GM12878 (cell line): Measurements from ENCODE around the gene HEPACAM2. TPM values are rescaled to one million over a fixed set of nuclear protein-coding genes. Genes with fewer than 3 reads are reported as not detected.
A peak's percentile ranks its signal among the peaks of the same experiment; 100 is the strongest.

Source experiments
- ATAC-seq: fragments of 200-7000 bp; cut with Tn5 transposase; 3 replicates; pipeline ENCODE4 v1.9.1; 2020; ENCODE audit warnings: mild to moderate bottlenecking, moderate library complexity
- BruUV-seq: library from RNA; stranded (reverse); fragments of 400-500 nt; replicated peaks from 2 replicates; lab custom pipeline; 2021; lab: Mats Ljungman, UMichigan
- CTCF ChIA-PET: fragments of 300-600 bp; sonication (Branson Sonifier 250); formaldehyde crosslinking; extraction: SDS; loops from one replicate; lab custom pipeline; 2021; ENCODE audit warnings: inconsistent platforms; lab: Yijun Ruan, JAX
- POLR2A ChIA-PET: fragments of 350-600 bp; formaldehyde crosslinking; extraction: SDS; loops from one replicate; lab custom pipeline; 2021; ENCODE audit warnings: inconsistent platforms; lab: Charles Lee
- RAD21 ChIA-PET: fragments of 300-600 bp; sonication (Branson Sonifier 250); formaldehyde crosslinking; loops from one replicate; lab custom pipeline; 2023; ENCODE audit warnings: antibody characterized with exemption; ENCODE audit not compliant: unreplicated experiment; lab: Charles Lee
- SMC1A ChIA-PET: fragments of 300-600 bp; sonication (Branson Sonifier 250); formaldehyde crosslinking; loops from one replicate; lab custom pipeline; 2023; ENCODE audit not compliant: unreplicated experiment, uncharacterized antibody; lab: Charles Lee
- DNase-seq: peaks from one replicate; pipeline ENCODE4 v3.0.0-alpha.2; 2011; ENCODE audit warnings: low read depth, low spot score
- FAIRE-seq: peaks from 3 replicates; lab custom pipeline; 2011; peaks lifted over from hg19 to GRCh38; lab: Jason Lieb, UNC
- H2AFZ ChIP-seq: 2 replicates; pipeline ENCODE4 v1.6.0; 2011; ENCODE audit warnings: low read depth, low read length, control low read depth; ENCODE audit not compliant: control insufficient read depth
- H3K27ac ChIP-seq: 2 replicates; pipeline ENCODE4 v1.5.1; 2011; ENCODE audit warnings: control low read depth; ENCODE audit not compliant: control insufficient read depth, insufficient read depth
- H3K27me3 ChIP-seq, 2 experiments: replicated peaks in 1 of 2; 2 replicates each; pipeline versions ENCODE4 v1.6.0 to v1.6.1; 2011; ENCODE audit warnings: low read length in 1 of 2; ENCODE audit not compliant: control insufficient read depth in 2 of 2, insufficient read depth in 2 of 2
- H3K36me3 ChIP-seq, 2 experiments: 2 replicates each; pipeline ENCODE4 v1.5.1; 2011; ENCODE audit warnings: low read length in 1 of 2; ENCODE audit not compliant: control insufficient read depth in 2 of 2, insufficient read depth in 2 of 2
- H3K4me1 ChIP-seq: 2 replicates; pipeline ENCODE4 v1.6.1; 2011; ENCODE audit warnings: mild to moderate bottlenecking, low read length, moderate library complexity, mixed read lengths; ENCODE audit not compliant: control insufficient read depth, insufficient read depth
- H3K4me2 ChIP-seq: 2 replicates; pipeline ENCODE4 v1.6.0; 2011; ENCODE audit warnings: control low read depth; ENCODE audit not compliant: control insufficient read depth, insufficient read depth
- H3K4me3 ChIP-seq: fragments of 200-600 bp; sonication (generic); 2 replicates; pipeline ENCODE4 v1.5.1; 2016
- H3K79me2 ChIP-seq: 2 replicates; pipeline ENCODE4 v1.6.0; 2011; ENCODE audit warnings: low read length; ENCODE audit not compliant: control insufficient read depth, insufficient read depth
- H3K9ac ChIP-seq: 2 replicates; pipeline ENCODE4 v1.8.0; 2011; ENCODE audit warnings: low read length, control low read depth, mixed read lengths; ENCODE audit not compliant: control insufficient read depth, insufficient read depth
- H3K9me3 ChIP-seq: replicated peaks from 3 replicates; pipeline ENCODE4 v1.5.1; 2011; ENCODE audit warnings: mild to moderate bottlenecking, low read length; ENCODE audit not compliant: control insufficient read depth, insufficient read depth
- H4K20me1 ChIP-seq: 2 replicates; pipeline ENCODE4 v1.6.0; 2011; ENCODE audit not compliant: control insufficient read depth, insufficient read depth
- E2F4 ChIP-seq: IDR thresholded peaks from 2 replicates; pipeline ENCODE4 v1.6.1; 2012; ENCODE audit warnings: low read depth, low read length, improper control_type of control experiment
- FOS ChIP-seq: IDR thresholded peaks from 3 replicates; pipeline ENCODE4 v1.6.1; 2011; ENCODE audit warnings: borderline replicate concordance; ENCODE audit not compliant: insufficient read length; ENCODE audit errors: extremely low read depth
- MEF2B ChIP-seq: fragments of 450-650 bp; IDR thresholded peaks from 2 replicates; pipeline ENCODE4 v1.6.1; 2018; ENCODE audit warnings: mild to moderate bottlenecking, moderate library complexity; ENCODE audit not compliant: partially characterized antibody, poor library complexity, severe bottlenecking
- PAX5 ChIP-seq: IDR thresholded peaks from 2 replicates; pipeline ENCODE4 v1.6.1; 2011; ENCODE audit warnings: low read depth, low read length, borderline replicate concordance
- PRDM15 ChIP-seq: fragments of 450-650 bp; formaldehyde crosslinking; IDR thresholded peaks from 2 replicates; pipeline ENCODE4 v1.4.0; 2020; ENCODE audit warnings: mild to moderate bottlenecking, moderate library complexity
- STAT1 ChIP-seq: fragments of 450-650 bp; conservative IDR thresholded peaks from 2 replicates; pipeline ENCODE4 v1.6.1; 2014; ENCODE audit warnings: antibody characterized with exemption, mild to moderate bottlenecking
- YY1 ChIP-seq: IDR thresholded peaks from 2 replicates; pipeline ENCODE4 v1.6.1; 2011; ENCODE audit warnings: low read depth, mild to moderate bottlenecking, low read length
- ZBTB4 ChIP-seq: fragments of 450-650 bp; formaldehyde crosslinking; IDR thresholded peaks from 2 replicates; pipeline ENCODE4 v1.4.0; 2022; ENCODE audit warnings: mild to moderate bottlenecking, moderate library complexity
- ZNF592 ChIP-seq: fragments of 450-650 bp; IDR thresholded peaks from 2 replicates; pipeline ENCODE4 v1.6.1; 2017; ENCODE audit warnings: mild to moderate bottlenecking, moderate library complexity
- WGBS: methylation state at CpG from one replicate; pipeline ENCODE4 v1.1.6; 2016; ENCODE audit warnings: low lambda C conversion rate; ENCODE audit not compliant: insufficient replicate concordance, insufficient coverage; ENCODE audit errors: missing lambda C conversion rate; 5-methylcytosine and 5-hydroxymethylcytosine counted together
- in situ Hi-C: fragments of 300-500 bp; cut with MboI; formaldehyde crosslinking; loops from 9 replicates; pipeline ENCODE4 v1.14.3; 2018; ENCODE audit warnings: mixed read lengths
- intact Hi-C: fragments of 100-400 bp; cut with micrococcal nuclease; formaldehyde crosslinking; loops from one replicate; pipeline ENCODE4 v1.14.2; 2022; ENCODE audit not compliant: unreplicated experiment
- polyA plus RNA-seq, 11 experiments: library from polyadenylated mRNA; depleted of rRNA in 4 of 11; unstranded in 6 of 11; stranded (reverse) in 5 of 11; fragments of >200 nt; fragmentation: Nextera tagmentation in 4 of 11; fragmentation: Illumina TruSeq in 1 of 11; extraction: Ambion mirVana in 4 of 11; extraction: Trizol in 1 of 11; gene quantifications; 1 replicate in 1 of 11; 2 replicates in 10 of 11; pipeline versions ENCODE4 v1.2.1 to v1.2.3, GENCODE V29; 2011 to 2016; ENCODE audit warnings: inconsistent platforms in 2 of 11, missing spikeins in 2 of 11, low read depth in 1 of 11
- total RNA-seq, 4 experiments: library from RNA; depleted of rRNA in 3 of 4; stranded (reverse); fragments of >200 nt in 3 of 4; fragmentation: Illumina TruSeq in 1 of 4; extraction: Trizol in 1 of 4; gene quantifications; 2 replicates each; pipeline versions ENCODE4 v1.2.1 to v1.2.3, GENCODE V29; 2013 to 2021

Gene HEPACAM2
- total and polyA plus RNA-seq, 10 of the 15 experiments (the other 5 are each of a cell fraction or from before 2014, with no cell fraction given): 0.04 to 0.58 TPM; not detected in 8

GRCh38 chr7:93148727-93149126 is 77.5 kb downstream of the HEPACAM2 start:
- H3K4me2 ChIP-seq: peak overlapping the region; percentile 40
- POLR2A ChIA-PET: no interaction called here
- peak; percentile 11 for TF ChIP-seq MEF2B
- no peak for TF ChIP-seq STAT1
- TF ChIP-seq FOS: no peak
- TF ChIP-seq PAX5: no peak
- peak; percentile 90 for TF ChIP-seq ZBTB4 (CRISPR knock-in tag)
- TF ChIP-seq YY1: peak; percentile 50; the same call in 1 of the 2 replicates
- TF ChIP-seq ZNF592: peak; percentile 95
- no peak for TF ChIP-seq E2F4
- TF ChIP-seq PRDM15 (CRISPR knock-in tag): peak; percentile 78; the same call in 1 of the 2 replicates

More at GRCh38 chr7:93148727-93149126, 77.5 kb downstream of the HEPACAM2 start:
- ATAC-seq (no peak), FAIRE-seq (no peak), DNase-seq (no peak)
- peak overlapping the region; percentile 91; the same call in 1 of the 2 replicates for H3K4me3 ChIP-seq
- in situ Hi-C loops (no loop called here), intact Hi-C loops (loop anchor here (1.0 kb wide), 2 partner anchors 17 to 80 kb away; no protein-coding TSS in a partner anchor)
- H3K9ac ChIP-seq: no peak overlapping the region
- no TSS peak for BruUV-seq
- no peaks in the 10 kb centered on the region for H3K27me3 ChIP-seq
- H3K9me3 ChIP-seq: no peaks in the 10 kb centered on the region
- no peaks in the 10 kb centered on the region for H4K20me1 ChIP-seq
- SMC1A ChIA-PET: interaction anchor here (1.2 kb wide), 1 partner anchor 17 kb away, joined by 5 read pairs; no protein-coding TSS in a partner anchor
- peaks cover 0 to 19% of the 10 kb centered on the region in 2 experiments; a peak in 2 of 4 replicates for H3K36me3 ChIP-seq
- H3K79me2 ChIP-seq: peaks cover 32% of the 10 kb centered on the region
- peaks cover 10% of the 10 kb centered on the region; the same call in 1 of the 2 replicates for H3K4me1 ChIP-seq
- CTCF ChIA-PET: no interaction called here
- RAD21 ChIA-PET: no interaction called here
- WGBS: 64% methylated on average over 3 of the region's 3 CpGs
- peak overlapping the region; percentile 84 for H3K27ac ChIP-seq
- H2AFZ ChIP-seq: peak overlapping the region; percentile 93
